Measurements from ENCODE around the gene CRACDL.

Gene CRACDL, protein sequence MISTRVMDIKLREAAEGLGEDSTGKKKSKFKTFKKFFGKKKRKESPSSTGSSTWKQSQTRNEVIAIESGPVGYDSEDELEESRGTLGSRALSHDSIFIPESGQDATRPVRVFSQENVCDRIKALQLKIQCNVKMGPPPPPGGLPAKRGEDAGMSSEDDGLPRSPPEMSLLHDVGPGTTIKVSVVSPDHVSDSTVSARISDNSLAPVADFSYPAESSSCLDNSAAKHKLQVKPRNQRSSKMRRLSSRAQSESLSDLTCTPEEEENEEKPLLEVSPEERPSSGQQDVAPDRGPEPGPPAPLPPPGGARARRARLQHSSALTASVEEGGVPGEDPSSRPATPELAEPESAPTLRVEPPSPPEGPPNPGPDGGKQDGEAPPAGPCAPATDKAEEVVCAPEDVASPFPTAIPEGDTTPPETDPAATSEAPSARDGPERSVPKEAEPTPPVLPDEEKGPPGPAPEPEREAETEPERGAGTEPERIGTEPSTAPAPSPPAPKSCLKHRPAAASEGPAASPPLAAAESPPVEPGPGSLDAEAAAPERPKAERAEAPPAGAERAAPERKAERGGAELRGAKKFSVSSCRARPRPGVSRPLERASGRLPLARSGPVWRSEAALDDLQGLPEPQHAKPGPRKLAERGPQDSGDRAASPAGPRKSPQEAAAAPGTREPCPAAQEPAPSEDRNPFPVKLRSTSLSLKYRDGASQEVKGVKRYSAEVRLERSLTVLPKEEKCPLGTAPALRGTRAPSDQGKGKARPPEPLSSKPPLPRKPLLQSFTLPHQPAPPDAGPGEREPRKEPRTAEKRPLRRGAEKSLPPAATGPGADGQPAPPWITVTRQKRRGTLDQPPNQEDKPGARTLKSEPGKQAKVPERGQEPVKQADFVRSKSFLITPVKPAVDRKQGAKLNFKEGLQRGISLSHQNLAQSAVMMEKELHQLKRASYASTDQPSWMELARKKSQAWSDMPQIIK

GRCh38 chr2:98935777-98936352, at the start of gene CRACDL:
Gene CRACDL (minus strand): TSS chr2:98936225. CDS start chr2:98846800, 89,425 bp downstream.
- no CpG with 5 or more reads among the region's 82 CpGs for WGBS (ENCODE audit: insufficient coverage, insufficient read length)
- H3K4me1 ChIP-seq (ENCODE audit: control insufficient read depth, insufficient read depth, low read length), result no peaks in the 10 kb centered on the region
- H3K4me3 ChIP-seq (ENCODE audit: low read length), result peak within 1 kb of the TSS; percentile 61; the same call in 1 of the 2 replicates
- no peak within 1 kb of the TSS for H3K27ac ChIP-seq (ENCODE audit: low read length)
- no peaks in the 10 kb centered on the region for H3K36me3 ChIP-seq (ENCODE audit: control insufficient read depth, insufficient read depth, low read length)
- no peaks in the 10 kb centered on the region for H3K9me3 ChIP-seq (ENCODE audit: control insufficient read depth, insufficient read depth, low read length)
- no peak for DNase-seq (ENCODE audit: low read depth, low spot score)
- H3K27me3 ChIP-seq (ENCODE audit: control insufficient read depth, insufficient read depth, low read length), result peaks cover 28% of the 10 kb centered on the region

DNA sequence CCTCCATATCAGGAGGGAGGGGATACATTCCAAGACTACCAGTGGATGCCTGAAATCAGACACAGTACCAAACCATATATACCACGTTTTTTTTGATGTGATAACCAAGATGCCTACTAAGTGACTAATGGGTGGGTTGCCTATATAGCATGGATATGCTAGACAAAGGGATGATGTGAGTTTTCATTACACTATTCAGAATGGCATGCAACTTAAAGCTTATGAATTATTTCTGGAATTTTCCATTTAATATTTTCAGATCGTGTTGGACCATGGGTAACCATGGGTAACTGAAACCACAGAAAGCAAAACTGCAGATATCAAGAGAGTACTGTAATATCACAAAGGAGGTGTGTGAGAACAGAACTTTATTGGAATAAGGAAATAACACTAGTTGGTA, 39.6 kb upstream of the CRACDL start:
- Histone ChIP-seq H3K4me3 (ENCODE audit: low read length) (no peak overlapping the region), H3K9me3 (ENCODE audit: control insufficient read depth, insufficient read depth, low read length) (no peaks in the 10 kb centered on the region), H3K27ac (ENCODE audit: low read length) (no peak overlapping the region), H3K4me1 (ENCODE audit: control insufficient read depth, insufficient read depth, low read length) (no peaks in the 10 kb centered on the region), H3K27me3 (ENCODE audit: control insufficient read depth, insufficient read depth, low read length) (no peaks in the 10 kb centered on the region), H3K36me3 (ENCODE audit: control insufficient read depth, insufficient read depth, low read length) (no peaks in the 10 kb centered on the region)
- WGBS (ENCODE audit: insufficient coverage, insufficient read length), result no CpG with 5 or more reads among the region's 2 CpGs
- DNase-seq (ENCODE audit: low read depth, low spot score), result no peak

- Histone ChIP-seq H3K36me3 (ENCODE audit: control insufficient read depth, insufficient read depth, low read length) (no peaks in the 10 kb centered on the region), H3K9me3 (ENCODE audit: control insufficient read depth, insufficient read depth, low read length) (no peaks in the 10 kb centered on the region), H3K4me1 (ENCODE audit: control insufficient read depth, insufficient read depth, low read length) (no peaks in the 10 kb centered on the region), H3K4me3 (ENCODE audit: low read length) (no peak overlapping the region), H3K27me3 (ENCODE audit: control insufficient read depth, insufficient read depth, low read length) (no peaks in the 10 kb centered on the region), H3K27ac (ENCODE audit: low read length) (no peak overlapping the region)
- DNase-seq (ENCODE audit: low read depth, low spot score), result no peak
- no CpG with 5 or more reads among the region's 1 CpG for WGBS (ENCODE audit: insufficient coverage, insufficient read length)
These were observed 36.6 kb upstream of the CRACDL start for GRCh38 chr2:98972582-98973167.

DNA sequence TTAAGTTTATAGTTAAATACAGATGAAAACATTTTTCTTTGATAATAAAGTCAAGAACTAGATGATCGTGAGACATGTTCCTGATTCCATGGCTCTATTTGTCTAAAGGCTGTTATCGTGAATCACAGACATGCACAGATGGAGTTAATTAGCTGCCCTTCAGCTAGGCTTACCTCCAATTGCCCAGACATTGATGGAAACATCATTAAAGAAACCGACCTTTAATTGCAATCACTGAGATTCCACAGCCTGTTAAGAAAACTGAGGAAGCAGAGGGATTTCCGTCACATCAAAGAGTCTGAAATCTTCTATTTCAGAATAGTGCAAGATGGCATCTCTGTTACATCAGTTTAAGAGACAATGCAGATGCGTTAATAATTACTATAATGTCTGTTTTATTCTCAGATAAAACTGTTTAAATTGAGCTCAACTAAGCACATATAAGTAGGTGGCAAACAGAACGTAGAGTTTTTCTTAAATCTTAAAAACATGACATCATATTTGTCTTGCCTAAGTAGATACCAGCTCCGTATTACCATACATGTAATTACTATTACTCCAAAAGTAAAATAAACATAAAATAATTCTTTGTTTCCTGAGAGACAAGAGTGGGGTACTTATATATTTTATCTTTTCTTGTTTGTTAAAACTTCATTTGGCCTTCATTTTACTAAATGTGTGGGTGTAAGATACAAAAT, 23.9 kb upstream of the CRACDL start:
- no CpG with 5 or more reads among the region's 7 CpGs for WGBS (ENCODE audit: insufficient coverage, insufficient read length)

GRCh38 chr2:98952966-98953365, 16.9 kb upstream of the CRACDL start:
- Histone ChIP-seq H3K4me3 (ENCODE audit: low read length) (no peak overlapping the region), H3K27ac (ENCODE audit: low read length) (no peak overlapping the region), H3K4me1 (ENCODE audit: control insufficient read depth, insufficient read depth, low read length) (no peaks in the 10 kb centered on the region), H3K27me3 (ENCODE audit: control insufficient read depth, insufficient read depth, low read length) (no peaks in the 10 kb centered on the region), H3K9me3 (ENCODE audit: control insufficient read depth, insufficient read depth, low read length) (no peaks in the 10 kb centered on the region), H3K36me3 (ENCODE audit: control insufficient read depth, insufficient read depth, low read length) (no peaks in the 10 kb centered on the region)
- no CpG with 5 or more reads among the region's 4 CpGs for WGBS (ENCODE audit: insufficient coverage, insufficient read length)
- no peak for DNase-seq (ENCODE audit: low read depth, low spot score)

More for the DNA sequence above, 23.9 kb upstream of the CRACDL start:
- Histone ChIP-seq H3K4me3 (ENCODE audit: low read length) (no peak overlapping the region), H3K27ac (ENCODE audit: low read length) (no peak overlapping the region), H3K36me3 (ENCODE audit: control insufficient read depth, insufficient read depth, low read length) (no peaks in the 10 kb centered on the region), H3K27me3 (ENCODE audit: control insufficient read depth, insufficient read depth, low read length) (no peaks in the 10 kb centered on the region), H3K4me1 (ENCODE audit: control insufficient read depth, insufficient read depth, low read length) (no peaks in the 10 kb centered on the region), H3K9me3 (ENCODE audit: control insufficient read depth, insufficient read depth, low read length) (no peaks in the 10 kb centered on the region)
- DNase-seq (ENCODE audit: low read depth, low spot score), result no peak

DNA sequence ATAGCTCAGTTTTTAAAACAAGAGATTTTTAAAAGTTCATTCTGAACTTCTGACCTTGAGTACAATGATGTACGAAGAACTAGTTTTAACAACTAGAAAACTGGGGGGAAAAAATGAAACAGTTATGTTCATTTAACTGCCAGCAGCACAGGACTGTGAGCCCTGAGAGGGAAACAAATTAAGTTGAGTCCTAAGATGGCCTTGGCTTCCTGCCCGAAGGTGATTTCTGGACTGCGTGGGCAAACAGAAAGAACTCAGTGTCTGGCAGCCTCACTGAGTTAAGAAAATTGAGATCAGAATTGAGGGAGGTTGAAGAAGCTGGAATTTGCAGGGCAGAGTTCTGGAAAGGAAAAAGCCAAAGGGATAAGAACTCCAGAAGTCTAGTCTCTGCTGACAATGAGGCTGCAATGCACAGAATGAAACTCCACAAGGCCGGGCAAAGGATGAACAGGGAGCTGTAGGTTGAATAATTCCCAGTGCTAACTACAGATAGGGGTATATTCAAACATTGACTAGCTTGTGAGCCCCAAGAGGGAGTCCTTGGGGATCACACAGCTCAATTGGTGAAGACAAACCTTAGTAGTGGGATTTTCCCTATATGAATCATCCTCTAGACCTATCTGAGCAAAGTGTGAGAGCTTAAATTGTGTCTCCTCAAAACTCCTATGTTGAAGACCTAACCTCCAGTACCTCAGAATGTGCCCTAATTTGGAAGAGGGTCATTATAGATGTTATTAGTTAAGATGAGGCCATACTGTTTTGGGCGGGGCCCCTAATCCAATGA, 13.1 kb upstream of the CRACDL start:
- Histone ChIP-seq H3K4me1 (ENCODE audit: control insufficient read depth, insufficient read depth, low read length) (no peaks in the 10 kb centered on the region), H3K9me3 (ENCODE audit: control insufficient read depth, insufficient read depth, low read length) (no peaks in the 10 kb centered on the region), H3K36me3 (ENCODE audit: control insufficient read depth, insufficient read depth, low read length) (no peaks in the 10 kb centered on the region), H3K27ac (ENCODE audit: low read length) (no peak overlapping the region), H3K27me3 (ENCODE audit: control insufficient read depth, insufficient read depth, low read length) (no peaks in the 10 kb centered on the region), H3K4me3 (ENCODE audit: low read length) (no peak overlapping the region)
- DNase-seq (ENCODE audit: low read depth, low spot score), result no peak
- WGBS (ENCODE audit: insufficient coverage, insufficient read length), result no CpG with 5 or more reads among the region's 5 CpGs

DNA sequence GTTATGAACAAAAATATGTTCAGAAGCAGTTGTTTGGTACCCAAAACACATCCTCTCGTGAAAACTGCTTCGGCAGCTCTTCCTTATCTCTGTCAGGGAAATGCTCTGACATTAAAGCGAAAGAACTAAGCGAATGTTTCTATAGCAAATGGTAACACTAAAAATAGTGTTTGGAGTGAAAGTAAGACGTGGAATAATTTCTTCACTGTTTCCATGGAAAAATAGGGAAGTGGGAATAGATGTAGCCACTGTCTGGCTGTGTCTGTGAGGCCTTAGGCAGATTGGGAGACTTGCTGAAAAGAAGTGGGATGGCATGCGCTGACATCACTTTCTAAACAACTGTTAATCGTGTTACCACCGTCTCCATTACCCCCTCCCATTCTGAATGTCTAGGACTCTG, 11.5 kb upstream of the CRACDL start:
- Histone ChIP-seq H3K4me3 (ENCODE audit: low read length) (no peak overlapping the region), H3K36me3 (ENCODE audit: control insufficient read depth, insufficient read depth, low read length) (no peaks in the 10 kb centered on the region), H3K9me3 (ENCODE audit: control insufficient read depth, insufficient read depth, low read length) (no peaks in the 10 kb centered on the region), H3K27ac (ENCODE audit: low read length) (no peak overlapping the region), H3K27me3 (ENCODE audit: control insufficient read depth, insufficient read depth, low read length) (no peaks in the 10 kb centered on the region), H3K4me1 (ENCODE audit: control insufficient read depth, insufficient read depth, low read length) (no peaks in the 10 kb centered on the region)
- no peak for DNase-seq (ENCODE audit: low read depth, low spot score)
- no CpG with 5 or more reads among the region's 8 CpGs for WGBS (ENCODE audit: insufficient coverage, insufficient read length)

GRCh38 chr2:98946855-98947254, 10.8 kb upstream of the CRACDL start:
- no peak for DNase-seq (ENCODE audit: low read depth, low spot score)
- Histone ChIP-seq H3K9me3 (ENCODE audit: control insufficient read depth, insufficient read depth, low read length) (no peaks in the 10 kb centered on the region), H3K4me3 (ENCODE audit: low read length) (no peak overlapping the region), H3K27ac (ENCODE audit: low read length) (no peak overlapping the region), H3K4me1 (ENCODE audit: control insufficient read depth, insufficient read depth, low read length) (no peaks in the 10 kb centered on the region), H3K36me3 (ENCODE audit: control insufficient read depth, insufficient read depth, low read length) (no peaks in the 10 kb centered on the region), H3K27me3 (ENCODE audit: control insufficient read depth, insufficient read depth, low read length) (no peaks in the 10 kb centered on the region)
- no CpG with 5 or more reads among the region's 9 CpGs for WGBS (ENCODE audit: insufficient coverage, insufficient read length)

DNA sequence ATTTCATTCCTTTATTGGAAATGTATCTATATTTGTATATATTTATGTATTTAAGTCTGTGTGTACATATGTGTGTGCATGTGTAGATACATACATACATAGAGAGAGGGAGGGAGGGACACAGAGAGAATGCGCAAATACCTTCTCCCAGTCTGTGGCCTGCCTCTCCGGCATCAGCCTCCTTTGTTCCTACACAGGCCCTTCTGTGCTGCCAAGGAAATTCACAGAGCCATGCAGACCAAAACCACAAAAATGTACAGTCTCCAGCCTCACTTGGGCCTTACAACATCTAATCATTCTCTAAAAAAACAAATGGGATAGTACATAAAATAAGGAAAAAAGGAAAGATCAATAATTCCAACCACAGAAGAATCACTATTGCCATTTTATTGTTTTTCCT, 8.8 kb upstream of the CRACDL start:
- no CpG with 5 or more reads among the region's 2 CpGs for WGBS (ENCODE audit: insufficient coverage, insufficient read length)
- no peak overlapping the region for H3K27ac ChIP-seq (ENCODE audit: low read length)

More for the DNA sequence above, 8.8 kb upstream of the CRACDL start:
- Histone ChIP-seq H3K36me3 (ENCODE audit: control insufficient read depth, insufficient read depth, low read length) (no peaks in the 10 kb centered on the region), H3K9me3 (ENCODE audit: control insufficient read depth, insufficient read depth, low read length) (no peaks in the 10 kb centered on the region), H3K4me3 (ENCODE audit: low read length) (no peak overlapping the region), H3K27me3 (ENCODE audit: control insufficient read depth, insufficient read depth, low read length) (no peaks in the 10 kb centered on the region), H3K4me1 (ENCODE audit: control insufficient read depth, insufficient read depth, low read length) (no peaks in the 10 kb centered on the region)
- DNase-seq (ENCODE audit: low read depth, low spot score), result no peak

Measured in iPS DF 6.9 (cell line).